HG03139 (cell line): ENCODE data around the gene FSHR.

ENCODE experiments used
- ATAC-seq: cut with Tn5 transposase; IDR thresholded peaks from one replicate; pipeline ENCODE4 v1.9.1; 2021; ENCODE audit not compliant: unreplicated experiment

Gene FSHR

DNA sequence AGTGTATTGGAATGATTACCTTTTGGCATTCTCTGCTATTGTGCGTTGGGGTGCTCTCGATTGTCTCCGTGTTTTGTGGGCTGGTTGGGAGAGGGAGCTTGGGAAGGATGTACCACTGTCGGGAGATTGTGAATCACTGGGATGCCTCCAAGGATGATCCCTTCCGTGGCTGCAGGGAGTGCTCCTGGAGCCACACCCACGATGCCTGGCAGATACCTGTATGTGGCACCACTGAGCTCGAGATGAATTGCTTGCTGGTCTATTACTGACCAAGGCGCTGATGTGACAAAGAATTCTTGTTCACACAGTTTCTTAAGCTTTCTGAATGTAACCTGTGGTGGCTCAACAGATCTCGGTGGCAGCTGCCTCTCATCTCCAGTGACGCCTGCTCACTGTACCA lies 239.1 kb downstream of the FSHR start:
- ATAC-seq, result no peak

- peak; percentile 80 for ATAC-seq
These were observed 239.7 kb downstream of the FSHR start for GRCh38 chr2:48914477-48915089.
